A673 (cell line): Measurements from ENCODE around the gene PLEKHB2.

Experiments
- CTCF ChIP-seq: fragments of 300-800, 200-600 bp; sonication (generic); conservative IDR thresholded peaks from 2 replicates; pipeline ENCODE4 v1.5.1; 2017; ENCODE audit warnings: low read depth, mild to moderate bottlenecking, antibody characterized with exemption, low read length, moderate library complexity, mixed read lengths
- EZH2 ChIP-seq: fragments of 200-600 bp; sonication (generic); IDR thresholded peaks from 2 replicates; pipeline ENCODE4 v1.6.1; 2017; ENCODE audit warnings: borderline replicate concordance, low read depth, mild to moderate bottlenecking, mixed read lengths, antibody characterized with exemption, low read length; ENCODE audit not compliant: poor library complexity, severe bottlenecking

GRCh38 chr2:131125195-131125757 is 20.1 kb downstream of the PLEKHB2 start:
- TF ChIP-seq CTCF (no peak), EZH2 (no peak)
